Ishikawa (cell line): ENCODE results near the gene HS3ST5.

Experiments
- CREB1 ChIP-seq: IDR thresholded peaks from 2 replicates; pipeline ENCODE4 v1.6.1; 2012; ENCODE audit warnings: low read depth
- RAD21 ChIP-seq: IDR thresholded peaks from 2 replicates; pipeline ENCODE4 v1.6.1; 2012; ENCODE audit warnings: low read depth
- TAF1 ChIP-seq: IDR thresholded peaks from 2 replicates; pipeline ENCODE4 v1.6.1; 2012; ENCODE audit warnings: low read depth, mild to moderate bottlenecking
- TEAD4 ChIP-seq: IDR thresholded peaks from 2 replicates; pipeline ENCODE4 v1.6.1; 2012
- TF ChIP-seq, protein P1 (sequence below): IDR thresholded peaks from 2 replicates; pipeline ENCODE4 v1.6.1; 2012; ENCODE audit warnings: low read depth, mild to moderate bottlenecking

DNA sequence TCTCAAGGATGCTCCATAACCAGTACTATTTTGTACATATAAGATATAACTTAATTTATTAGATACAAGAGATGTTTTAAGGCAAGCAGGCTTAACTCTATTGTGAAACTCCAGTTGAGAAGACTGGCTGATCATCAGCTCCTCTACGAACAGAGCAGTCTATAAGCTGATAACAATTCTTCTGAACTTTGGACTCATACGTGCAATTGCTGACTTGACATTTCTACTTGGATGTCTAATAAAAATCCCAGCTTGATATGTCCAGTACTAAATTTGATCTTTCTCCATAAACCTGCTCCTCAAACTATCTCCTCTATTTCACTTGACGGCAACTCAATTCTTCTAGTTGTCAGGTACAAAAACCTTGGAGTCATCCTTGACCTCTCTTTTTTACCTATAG is 141.9 kb downstream of the HS3ST5 start:
- TF ChIP-seq TAF1 (no peak), TEAD4 (no peak), CREB1 (no peak), RAD21 (no peak)
- TF ChIP-seq, protein P1, sequence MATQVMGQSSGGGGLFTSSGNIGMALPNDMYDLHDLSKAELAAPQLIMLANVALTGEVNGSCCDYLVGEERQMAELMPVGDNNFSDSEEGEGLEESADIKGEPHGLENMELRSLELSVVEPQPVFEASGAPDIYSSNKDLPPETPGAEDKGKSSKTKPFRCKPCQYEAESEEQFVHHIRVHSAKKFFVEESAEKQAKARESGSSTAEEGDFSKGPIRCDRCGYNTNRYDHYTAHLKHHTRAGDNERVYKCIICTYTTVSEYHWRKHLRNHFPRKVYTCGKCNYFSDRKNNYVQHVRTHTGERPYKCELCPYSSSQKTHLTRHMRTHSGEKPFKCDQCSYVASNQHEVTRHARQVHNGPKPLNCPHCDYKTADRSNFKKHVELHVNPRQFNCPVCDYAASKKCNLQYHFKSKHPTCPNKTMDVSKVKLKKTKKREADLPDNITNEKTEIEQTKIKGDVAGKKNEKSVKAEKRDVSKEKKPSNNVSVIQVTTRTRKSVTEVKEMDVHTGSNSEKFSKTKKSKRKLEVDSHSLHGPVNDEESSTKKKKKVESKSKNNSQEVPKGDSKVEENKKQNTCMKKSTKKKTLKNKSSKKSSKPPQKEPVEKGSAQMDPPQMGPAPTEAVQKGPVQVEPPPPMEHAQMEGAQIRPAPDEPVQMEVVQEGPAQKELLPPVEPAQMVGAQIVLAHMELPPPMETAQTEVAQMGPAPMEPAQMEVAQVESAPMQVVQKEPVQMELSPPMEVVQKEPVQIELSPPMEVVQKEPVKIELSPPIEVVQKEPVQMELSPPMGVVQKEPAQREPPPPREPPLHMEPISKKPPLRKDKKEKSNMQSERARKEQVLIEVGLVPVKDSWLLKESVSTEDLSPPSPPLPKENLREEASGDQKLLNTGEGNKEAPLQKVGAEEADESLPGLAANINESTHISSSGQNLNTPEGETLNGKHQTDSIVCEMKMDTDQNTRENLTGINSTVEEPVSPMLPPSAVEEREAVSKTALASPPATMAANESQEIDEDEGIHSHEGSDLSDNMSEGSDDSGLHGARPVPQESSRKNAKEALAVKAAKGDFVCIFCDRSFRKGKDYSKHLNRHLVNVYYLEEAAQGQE, result no peak
